GM12801 (cell line): ENCODE data around the gene ADTRP.

Experiments
- TF ChIP-seq, protein P1 (sequence below): IDR thresholded peaks from one replicate; pipeline ENCODE4 v1.5.1; 2011; ENCODE audit warnings: control low read depth; ENCODE audit not compliant: insufficient read length; ENCODE audit errors: extremely low read depth

The ADTRP gene

GRCh38 chr6:11685481-11686093 lies 93.0 kb downstream of the ADTRP start:
- TF ChIP-seq, protein P1, sequence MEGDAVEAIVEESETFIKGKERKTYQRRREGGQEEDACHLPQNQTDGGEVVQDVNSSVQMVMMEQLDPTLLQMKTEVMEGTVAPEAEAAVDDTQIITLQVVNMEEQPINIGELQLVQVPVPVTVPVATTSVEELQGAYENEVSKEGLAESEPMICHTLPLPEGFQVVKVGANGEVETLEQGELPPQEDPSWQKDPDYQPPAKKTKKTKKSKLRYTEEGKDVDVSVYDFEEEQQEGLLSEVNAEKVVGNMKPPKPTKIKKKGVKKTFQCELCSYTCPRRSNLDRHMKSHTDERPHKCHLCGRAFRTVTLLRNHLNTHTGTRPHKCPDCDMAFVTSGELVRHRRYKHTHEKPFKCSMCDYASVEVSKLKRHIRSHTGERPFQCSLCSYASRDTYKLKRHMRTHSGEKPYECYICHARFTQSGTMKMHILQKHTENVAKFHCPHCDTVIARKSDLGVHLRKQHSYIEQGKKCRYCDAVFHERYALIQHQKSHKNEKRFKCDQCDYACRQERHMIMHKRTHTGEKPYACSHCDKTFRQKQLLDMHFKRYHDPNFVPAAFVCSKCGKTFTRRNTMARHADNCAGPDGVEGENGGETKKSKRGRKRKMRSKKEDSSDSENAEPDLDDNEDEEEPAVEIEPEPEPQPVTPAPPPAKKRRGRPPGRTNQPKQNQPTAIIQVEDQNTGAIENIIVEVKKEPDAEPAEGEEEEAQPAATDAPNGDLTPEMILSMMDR: no peak

GRCh38 chr6:11684901-11685480 lies 93.6 kb downstream of the ADTRP start:
- TF ChIP-seq, protein P1: no peak

DNA sequence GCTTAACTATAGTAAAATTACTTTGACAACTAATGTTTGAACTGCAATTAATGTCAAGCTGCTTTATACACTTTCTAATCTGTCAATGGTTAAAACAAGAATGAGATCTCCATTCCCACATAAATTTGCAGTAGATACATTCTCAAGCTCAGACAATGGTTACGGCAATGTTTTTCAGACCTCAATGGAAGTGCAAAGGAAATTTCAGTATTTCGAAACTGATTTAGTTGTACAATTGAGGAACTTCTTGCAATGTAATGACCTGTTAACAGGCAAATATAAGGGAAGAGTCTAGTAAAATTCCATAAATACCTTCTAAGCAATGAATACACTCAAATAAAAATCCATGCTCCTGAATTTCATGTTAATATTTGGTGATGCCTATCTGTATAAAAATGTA lies 94.7 kb downstream of the ADTRP start:
- TF ChIP-seq, protein P1: no peak

- TF ChIP-seq, protein P1: no peak
These were observed 96.0 kb downstream of the ADTRP start for GRCh38 chr6:11682561-11682975.

- TF ChIP-seq, protein P1: no peak
These were observed 96.8 kb downstream of the ADTRP start for GRCh38 chr6:11681770-11682169.

DNA sequence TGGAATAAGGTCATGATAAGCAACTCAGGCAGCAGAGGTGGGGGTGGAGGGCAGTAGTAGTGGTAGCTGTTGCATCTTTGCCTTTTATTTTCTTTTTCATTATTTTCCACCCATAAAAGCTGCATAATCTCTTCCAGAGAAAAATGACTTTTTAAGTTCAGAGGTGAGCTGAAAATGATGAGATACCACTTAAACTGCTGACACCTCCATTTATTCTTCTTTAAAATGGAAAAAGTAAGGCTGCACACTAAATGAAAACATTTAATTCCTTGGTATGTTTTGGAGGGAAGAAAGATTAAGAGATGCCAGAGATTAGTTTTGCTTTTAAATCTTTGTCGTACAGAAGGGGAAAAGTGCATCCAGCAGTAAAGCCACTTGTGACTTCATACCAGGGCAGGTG lies 97.2 kb downstream of the ADTRP start:
- TF ChIP-seq, protein P1: no peak

DNA sequence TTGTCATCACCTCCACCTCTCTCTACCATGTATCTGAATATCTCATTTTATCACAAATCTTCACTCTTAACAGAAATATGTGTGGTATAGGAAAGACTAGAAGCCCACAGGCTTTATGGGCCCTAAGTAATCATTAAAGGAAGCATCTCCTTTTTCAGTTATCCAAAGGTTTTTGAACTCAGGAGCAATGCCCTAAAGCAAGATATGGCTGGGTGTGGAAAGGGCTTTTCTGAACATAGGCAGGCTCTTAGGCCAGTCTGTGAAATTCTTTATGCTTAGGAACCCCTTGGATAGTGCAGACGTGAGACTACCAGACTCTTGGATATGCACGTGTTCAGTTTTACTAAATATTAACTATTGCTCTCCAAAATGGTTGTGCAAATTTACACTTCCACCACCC lies 99.5 kb downstream of the ADTRP start:
- TF ChIP-seq, protein P1: no peak
